Neural progenitor cell (in vitro differentiated cells): ENCODE measurements around the gene DXO.

Source experiments
- EZH2 ChIP-seq: fragments of 200-600 bp; sonication (generic); IDR thresholded peaks from 2 replicates; pipeline ENCODE4 v1.6.1; 2017; ENCODE audit warnings: antibody characterized with exemption, mild to moderate bottlenecking, moderate library complexity
- EZH2phosphoT487 ChIP-seq: fragments of 200-600 bp; sonication (generic); IDR thresholded peaks from 2 replicates; pipeline ENCODE4 v1.6.1; 2017; ENCODE audit warnings: antibody characterized with exemption
- TF ChIP-seq, protein P1 (sequence below): fragments of 200-600 bp; sonication (generic); IDR thresholded peaks from 2 replicates; pipeline ENCODE4 v1.5.1; 2017; ENCODE audit warnings: antibody characterized with exemption, mild to moderate bottlenecking

- TF ChIP-seq, protein P1, sequence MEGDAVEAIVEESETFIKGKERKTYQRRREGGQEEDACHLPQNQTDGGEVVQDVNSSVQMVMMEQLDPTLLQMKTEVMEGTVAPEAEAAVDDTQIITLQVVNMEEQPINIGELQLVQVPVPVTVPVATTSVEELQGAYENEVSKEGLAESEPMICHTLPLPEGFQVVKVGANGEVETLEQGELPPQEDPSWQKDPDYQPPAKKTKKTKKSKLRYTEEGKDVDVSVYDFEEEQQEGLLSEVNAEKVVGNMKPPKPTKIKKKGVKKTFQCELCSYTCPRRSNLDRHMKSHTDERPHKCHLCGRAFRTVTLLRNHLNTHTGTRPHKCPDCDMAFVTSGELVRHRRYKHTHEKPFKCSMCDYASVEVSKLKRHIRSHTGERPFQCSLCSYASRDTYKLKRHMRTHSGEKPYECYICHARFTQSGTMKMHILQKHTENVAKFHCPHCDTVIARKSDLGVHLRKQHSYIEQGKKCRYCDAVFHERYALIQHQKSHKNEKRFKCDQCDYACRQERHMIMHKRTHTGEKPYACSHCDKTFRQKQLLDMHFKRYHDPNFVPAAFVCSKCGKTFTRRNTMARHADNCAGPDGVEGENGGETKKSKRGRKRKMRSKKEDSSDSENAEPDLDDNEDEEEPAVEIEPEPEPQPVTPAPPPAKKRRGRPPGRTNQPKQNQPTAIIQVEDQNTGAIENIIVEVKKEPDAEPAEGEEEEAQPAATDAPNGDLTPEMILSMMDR: no peak
- no peak for TF ChIP-seq EZH2
- TF ChIP-seq EZH2phosphoT487: no peak
These were observed 36.1 kb downstream of the DXO start for GRCh38 chr6:31935823-31936222.
